Neural crest cell (in vitro differentiated cells): ENCODE data around the gene CST3. TPM values are rescaled to one million over a fixed set of nuclear protein-coding genes. Genes with fewer than 3 reads are reported as not detected.

Source experiments
- DNase-seq: peaks from one replicate; pipeline ENCODE4 v3.0.0; 2021; ENCODE audit warnings: low read depth, mixed read lengths, low spot score
- H3K27ac Mint-ChIP-seq: one replicate; pipeline ENCODE4 v1.8.0; 2021; ENCODE audit warnings: mild to moderate bottlenecking, mixed read lengths; ENCODE audit not compliant: unreplicated experiment
- H3K27me3 Mint-ChIP-seq: 2 replicates; pipeline ENCODE4 v1.8.0; 2021; ENCODE audit warnings: low read depth, mild to moderate bottlenecking, mixed read lengths
- H3K36me3 Mint-ChIP-seq: 2 replicates; pipeline ENCODE4 v1.8.0; 2021; ENCODE audit warnings: low read depth, mild to moderate bottlenecking, mixed read lengths
- H3K4me1 Mint-ChIP-seq: 2 replicates; pipeline ENCODE4 v1.8.0; 2021; ENCODE audit warnings: mixed read lengths
- H3K4me3 Mint-ChIP-seq: one replicate; pipeline ENCODE4 v1.8.0; 2021; ENCODE audit warnings: mild to moderate bottlenecking, mixed read lengths
- H3K9me3 Mint-ChIP-seq: 2 replicates; pipeline ENCODE4 v1.8.0; 2021; ENCODE audit warnings: mixed read lengths
- total RNA-seq: library from RNA; stranded (reverse); gene quantifications from 2 replicates; pipeline ENCODE4 v1.2.1, GENCODE V29; 2021
- TF ChIP-seq, protein P1 (sequence below): fragments of 200-600 bp; sonication (generic); conservative IDR thresholded peaks from 2 replicates; pipeline ENCODE4 v1.5.0; 2021; ENCODE audit warnings: antibody characterized with exemption, mild to moderate bottlenecking

The CST3 gene
- total RNA-seq, 1 donor from 2014 or later = 146 TPM

DNA sequence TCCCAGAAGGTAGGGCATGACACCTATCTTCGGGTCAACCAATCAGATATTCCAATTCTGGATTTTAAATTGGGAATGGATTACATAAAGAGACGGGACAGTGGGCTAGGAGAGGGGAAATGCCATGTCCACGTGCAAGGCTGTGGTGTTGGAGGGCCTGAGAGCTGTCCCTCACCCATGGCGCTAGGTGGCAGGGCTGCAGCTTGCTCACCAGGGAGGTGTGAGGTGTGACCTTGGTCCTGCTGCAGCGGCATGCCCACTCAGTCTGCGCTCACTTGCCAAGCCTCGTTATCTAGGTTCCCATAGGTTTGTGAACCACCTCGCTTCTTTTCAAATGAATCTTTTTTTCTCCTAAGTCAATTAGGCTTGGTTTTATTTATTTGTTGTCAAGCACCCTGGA is 19.4 kb upstream of the CST3 start:
- Mint-ChIP-seq H3K4me3 (no peak overlapping the region), H3K27ac (no peak overlapping the region), H3K36me3 (no peaks in the 10 kb centered on the region), H3K4me1 (no peaks in the 10 kb centered on the region), H3K9me3 (no peaks in the 10 kb centered on the region), H3K27me3 (no peaks in the 10 kb centered on the region)
- TF ChIP-seq, protein P1, sequence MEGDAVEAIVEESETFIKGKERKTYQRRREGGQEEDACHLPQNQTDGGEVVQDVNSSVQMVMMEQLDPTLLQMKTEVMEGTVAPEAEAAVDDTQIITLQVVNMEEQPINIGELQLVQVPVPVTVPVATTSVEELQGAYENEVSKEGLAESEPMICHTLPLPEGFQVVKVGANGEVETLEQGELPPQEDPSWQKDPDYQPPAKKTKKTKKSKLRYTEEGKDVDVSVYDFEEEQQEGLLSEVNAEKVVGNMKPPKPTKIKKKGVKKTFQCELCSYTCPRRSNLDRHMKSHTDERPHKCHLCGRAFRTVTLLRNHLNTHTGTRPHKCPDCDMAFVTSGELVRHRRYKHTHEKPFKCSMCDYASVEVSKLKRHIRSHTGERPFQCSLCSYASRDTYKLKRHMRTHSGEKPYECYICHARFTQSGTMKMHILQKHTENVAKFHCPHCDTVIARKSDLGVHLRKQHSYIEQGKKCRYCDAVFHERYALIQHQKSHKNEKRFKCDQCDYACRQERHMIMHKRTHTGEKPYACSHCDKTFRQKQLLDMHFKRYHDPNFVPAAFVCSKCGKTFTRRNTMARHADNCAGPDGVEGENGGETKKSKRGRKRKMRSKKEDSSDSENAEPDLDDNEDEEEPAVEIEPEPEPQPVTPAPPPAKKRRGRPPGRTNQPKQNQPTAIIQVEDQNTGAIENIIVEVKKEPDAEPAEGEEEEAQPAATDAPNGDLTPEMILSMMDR = no peak
- DNase-seq = no peak

DNA sequence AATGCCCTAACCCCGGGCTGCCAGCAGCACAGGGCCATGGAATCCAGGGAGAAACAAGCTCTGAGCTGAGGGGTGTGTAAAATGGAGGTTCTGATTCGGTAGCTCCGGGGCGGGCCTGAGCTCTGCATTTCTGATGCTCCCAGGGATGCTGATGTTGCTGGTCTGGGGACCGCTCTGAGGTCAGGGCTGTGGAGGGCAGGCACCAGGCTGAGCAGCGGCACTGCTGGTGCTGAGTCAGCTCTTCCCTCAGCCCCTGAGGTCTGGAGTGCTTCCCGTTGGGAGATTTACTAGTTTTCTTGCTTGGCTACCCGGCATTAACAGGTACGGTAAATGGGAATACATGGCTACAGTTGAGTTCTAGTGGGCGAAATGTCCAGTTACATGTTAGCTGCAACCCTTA is 18.6 kb upstream of the CST3 start:
- Mint-ChIP-seq H3K4me1 (no peaks in the 10 kb centered on the region), H3K4me3 (no peak overlapping the region), H3K27me3 (no peaks in the 10 kb centered on the region), H3K9me3 (no peaks in the 10 kb centered on the region), H3K27ac (no peak overlapping the region), H3K36me3 (no peaks in the 10 kb centered on the region)
- DNase-seq = no peak
- TF ChIP-seq, protein P1 = no peak

DNA sequence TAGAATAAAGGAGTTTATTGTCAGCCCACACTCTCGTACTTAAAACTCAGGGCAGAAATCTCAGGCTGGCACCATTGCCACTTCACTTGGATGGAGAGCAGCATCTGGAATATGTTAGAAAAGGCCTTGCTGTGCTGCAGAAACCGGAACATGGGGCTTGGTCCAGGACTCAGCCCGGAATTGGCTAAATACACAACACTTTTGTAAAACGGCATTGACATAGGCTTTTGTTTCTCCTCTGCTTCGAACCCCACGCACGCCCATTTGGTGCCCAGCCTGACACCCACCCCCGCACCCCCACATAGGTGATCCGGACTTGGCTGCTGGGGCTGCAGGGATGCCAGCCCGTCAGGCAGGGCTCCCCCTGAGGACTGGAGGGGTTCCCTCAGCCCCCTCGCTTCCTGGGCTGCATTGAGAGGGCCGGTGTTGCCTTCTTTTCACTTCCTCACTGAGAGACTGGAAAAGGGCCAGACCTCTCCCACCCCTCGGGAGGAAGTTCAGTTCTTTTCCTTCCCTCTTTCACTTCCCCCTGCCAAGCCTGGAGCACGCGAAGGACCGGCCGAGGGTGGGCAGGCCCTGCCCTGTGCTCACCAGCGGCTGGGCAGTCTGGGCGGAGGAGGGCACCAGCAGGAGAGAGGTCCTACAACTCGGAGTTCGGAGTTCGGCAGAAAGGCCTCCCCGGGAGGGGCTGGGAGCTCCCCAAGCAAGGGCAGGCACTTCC is 17.9 kb upstream of the CST3 start:
- no peaks in the 10 kb centered on the region for H3K9me3 Mint-ChIP-seq
- DNase-seq = no peak
- H3K27ac Mint-ChIP-seq = no peak overlapping the region
- H3K4me3 Mint-ChIP-seq = no peak overlapping the region
- H3K36me3 Mint-ChIP-seq = no peaks in the 10 kb centered on the region
- H3K27me3 Mint-ChIP-seq = no peaks in the 10 kb centered on the region
- no peaks in the 10 kb centered on the region for H3K4me1 Mint-ChIP-seq
- TF ChIP-seq, protein P1 = no peak

DNA sequence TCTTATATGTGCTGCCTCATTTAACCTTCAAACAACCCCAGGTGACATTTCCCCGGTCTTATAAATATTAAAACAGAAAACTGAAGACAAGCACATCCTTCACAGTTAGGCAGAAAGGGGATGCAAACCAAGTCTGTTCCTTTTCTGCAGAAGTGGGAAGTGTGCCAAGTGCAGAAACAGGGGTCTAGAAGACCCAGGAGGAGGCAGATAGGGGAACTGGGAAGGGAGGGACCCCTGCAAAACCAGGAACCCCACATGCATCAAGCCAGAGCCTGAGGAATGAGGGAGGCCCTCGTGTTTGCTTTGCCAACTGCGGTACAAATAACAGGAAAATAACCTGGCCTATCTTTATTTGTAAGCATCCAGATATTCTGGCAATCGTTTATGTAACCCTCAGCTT is 17.0 kb upstream of the CST3 start:
- H3K9me3 Mint-ChIP-seq = no peaks in the 10 kb centered on the region
- no peaks in the 10 kb centered on the region for H3K27me3 Mint-ChIP-seq
- no peaks in the 10 kb centered on the region for H3K36me3 Mint-ChIP-seq
- no peaks in the 10 kb centered on the region for H3K4me1 Mint-ChIP-seq
- no peak overlapping the region for H3K4me3 Mint-ChIP-seq
- no peak overlapping the region for H3K27ac Mint-ChIP-seq
- DNase-seq = no peak
- TF ChIP-seq, protein P1 = no peak

DNA sequence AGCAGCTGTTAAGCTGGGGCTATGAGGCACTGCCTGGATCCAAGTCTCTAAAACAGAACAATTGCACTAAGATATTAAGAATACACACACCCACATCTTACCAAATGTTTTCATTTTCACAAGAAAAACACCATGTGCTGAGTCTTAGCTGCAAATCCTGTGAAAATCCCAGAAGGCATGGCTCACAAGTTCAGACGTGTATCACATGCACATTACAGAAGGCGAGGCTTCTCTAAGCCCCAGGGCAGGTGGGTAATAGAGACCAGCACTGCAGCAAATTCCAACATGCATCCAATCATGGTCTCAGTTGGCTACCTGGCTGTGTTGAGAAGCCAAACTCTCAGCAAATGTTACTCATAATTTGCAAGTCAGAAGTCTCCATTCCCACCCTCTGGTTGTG is 16.2 kb upstream of the CST3 start:
- Mint-ChIP-seq H3K4me1 (no peaks in the 10 kb centered on the region), H3K4me3 (no peak overlapping the region), H3K9me3 (no peaks in the 10 kb centered on the region), H3K36me3 (no peaks in the 10 kb centered on the region), H3K27ac (no peak overlapping the region), H3K27me3 (no peaks in the 10 kb centered on the region)
- DNase-seq = no peak
- TF ChIP-seq, protein P1 = no peak
